HEK293 (cell line): Measurements from ENCODE around the gene CXADR.
A peak's percentile ranks its signal among the peaks of the same experiment; 100 is the strongest.

ENCODE experiments used
- CTCF ChIP-seq: fragments of 450-650 bp; formaldehyde crosslinking; IDR thresholded peaks from 2 replicates; pipeline ENCODE4 v1.5.1; 2016; ENCODE audit warnings: missing biosample characterization, missing genetic modification characterization
- HOXA7 ChIP-seq: sonication (generic); formaldehyde crosslinking; IDR thresholded peaks from 2 replicates; pipeline ENCODE4 v1.8.1; 2022; ENCODE audit warnings: missing genetic modification reagents, borderline replicate concordance
- KLF10 ChIP-seq: fragments of 450-650 bp; IDR thresholded peaks from 2 replicates; pipeline ENCODE4 v1.5.1; 2018; ENCODE audit warnings: missing biosample characterization, mild to moderate bottlenecking, missing genetic modification characterization
- REPIN1 ChIP-seq: fragments of 450-650 bp; formaldehyde crosslinking; IDR thresholded peaks from 2 replicates; pipeline ENCODE4 v1.5.1; 2017; ENCODE audit warnings: missing biosample characterization, missing genetic modification characterization, low read depth
- TCF7L2 ChIP-seq: IDR thresholded peaks from 2 replicates; pipeline ENCODE4 v1.6.1; 2011; ENCODE audit warnings: low read depth, mild to moderate bottlenecking, inconsistent platforms, low read length, moderate library complexity, borderline replicate concordance
- ZBTB20 ChIP-seq: fragments of 450-650 bp; formaldehyde crosslinking; IDR thresholded peaks from 2 replicates; pipeline ENCODE4 v1.5.1; 2016; ENCODE audit warnings: missing biosample characterization, missing genetic modification characterization
- ZNF121 ChIP-seq: fragments of 450-650 bp; formaldehyde crosslinking; IDR thresholded peaks from 2 replicates; pipeline ENCODE4 v1.5.1; 2016; ENCODE audit warnings: missing biosample characterization, missing genetic modification characterization
- ZNF138 ChIP-seq: fragments of 450-650 bp; formaldehyde crosslinking; IDR thresholded peaks from 2 replicates; pipeline ENCODE4 v1.5.1; 2016; ENCODE audit warnings: missing biosample characterization, missing genetic modification characterization, borderline replicate concordance
- ZNF140 ChIP-seq: fragments of 450-650 bp; formaldehyde crosslinking; IDR thresholded peaks from 2 replicates; pipeline ENCODE4 v1.5.1; 2016; ENCODE audit warnings: missing biosample characterization, missing genetic modification characterization
- ZNF174 ChIP-seq: fragments of 450-650 bp; formaldehyde crosslinking; IDR thresholded peaks from 2 replicates; pipeline ENCODE4 v1.5.0; 2017; ENCODE audit warnings: missing biosample characterization, mild to moderate bottlenecking, missing genetic modification characterization
- ZNF23 ChIP-seq: fragments of 450-650 bp; formaldehyde crosslinking; IDR thresholded peaks from 2 replicates; pipeline ENCODE4 v1.5.1; 2016; ENCODE audit warnings: missing biosample characterization, missing genetic modification characterization, borderline replicate concordance
- ZNF266 ChIP-seq: fragments of 450-650 bp; formaldehyde crosslinking; IDR thresholded peaks from 2 replicates; pipeline ENCODE4 v1.5.1; 2016; ENCODE audit warnings: missing biosample characterization, missing genetic modification characterization, low read depth
- ZNF324 ChIP-seq: fragments of 450-650 bp; formaldehyde crosslinking; IDR thresholded peaks from 2 replicates; pipeline ENCODE4 v1.5.1; 2016; ENCODE audit warnings: missing biosample characterization, missing genetic modification characterization
- ZNF341 ChIP-seq: fragments of 450-650 bp; formaldehyde crosslinking; IDR thresholded peaks from 2 replicates; pipeline ENCODE4; 2016; ENCODE audit warnings: low read depth, missing biosample characterization, missing genetic modification characterization
- ZNF350 ChIP-seq: fragments of 450-650 bp; formaldehyde crosslinking; IDR thresholded peaks from 2 replicates; pipeline ENCODE4 v1.5.0; 2017; ENCODE audit warnings: missing biosample characterization, mild to moderate bottlenecking, missing genetic modification characterization
- ZNF416 ChIP-seq: fragments of 450-650 bp; formaldehyde crosslinking; IDR thresholded peaks from 2 replicates; pipeline ENCODE4 v1.5.1; 2016; ENCODE audit warnings: missing biosample characterization, missing genetic modification characterization
- ZNF501 ChIP-seq: fragments of 450-650 bp; formaldehyde crosslinking; IDR thresholded peaks from 2 replicates; pipeline ENCODE4 v1.5.1; 2016; ENCODE audit warnings: missing biosample characterization, missing genetic modification characterization
- ZNF544 ChIP-seq: fragments of 450-650 bp; formaldehyde crosslinking; IDR thresholded peaks from 2 replicates; pipeline ENCODE4 v1.5.0; 2017; ENCODE audit warnings: missing biosample characterization, missing genetic modification characterization
- ZNF558 ChIP-seq: fragments of 450-650 bp; formaldehyde crosslinking; IDR thresholded peaks from 2 replicates; pipeline ENCODE4 v1.5.1; 2016; ENCODE audit warnings: missing biosample characterization, missing genetic modification characterization
- ZNF610 ChIP-seq: fragments of 450-650 bp; formaldehyde crosslinking; IDR thresholded peaks from 2 replicates; pipeline ENCODE4 v1.5.1; 2016; ENCODE audit warnings: missing biosample characterization, missing genetic modification characterization, borderline replicate concordance
- ZNF624 ChIP-seq: fragments of 450-650 bp; formaldehyde crosslinking; IDR thresholded peaks from 2 replicates; pipeline ENCODE4 v1.5.1; 2017; ENCODE audit warnings: missing biosample characterization, missing genetic modification characterization
- ZNF626 ChIP-seq: fragments of 450-650 bp; sonication (Bioruptor Pico); formaldehyde crosslinking; IDR thresholded peaks from 2 replicates; pipeline ENCODE4 v1.5.1; 2018; ENCODE audit warnings: missing biosample characterization, missing genetic modification characterization, inconsistent platforms
- ZNF654 ChIP-seq: fragments of 450-650 bp; formaldehyde crosslinking; IDR thresholded peaks from 2 replicates; pipeline ENCODE4 v1.5.1; 2016; ENCODE audit warnings: low read depth, missing biosample characterization, missing genetic modification characterization
- ZNF660 ChIP-seq: fragments of 450-650 bp; IDR thresholded peaks from 2 replicates; pipeline ENCODE4 v1.5.1; 2018; ENCODE audit warnings: missing biosample characterization, mild to moderate bottlenecking, missing genetic modification characterization
- ZNF677 ChIP-seq: fragments of 450-650 bp; IDR thresholded peaks from 2 replicates; pipeline ENCODE4 v1.5.0; 2018; ENCODE audit warnings: missing biosample characterization, mild to moderate bottlenecking, missing genetic modification characterization, moderate library complexity
- ZNF701 ChIP-seq: fragments of 450-650 bp; formaldehyde crosslinking; IDR thresholded peaks from 2 replicates; pipeline ENCODE4 v1.5.1; 2016; ENCODE audit warnings: missing biosample characterization, missing genetic modification characterization
- ZSCAN18 ChIP-seq: fragments of 450-650 bp; formaldehyde crosslinking; IDR thresholded peaks from 2 replicates; pipeline ENCODE4 v1.5.1; 2016; ENCODE audit warnings: missing biosample characterization, missing genetic modification characterization
- TF ChIP-seq, protein P1 (sequence below): fragments of 450-650 bp; formaldehyde crosslinking; IDR thresholded peaks from 2 replicates; pipeline ENCODE4 v1.5.1; 2016; ENCODE audit warnings: missing biosample characterization, missing genetic modification characterization, borderline replicate concordance
- TF ChIP-seq, protein P2 (sequence below): fragments of 450-650 bp; formaldehyde crosslinking; IDR thresholded peaks from 2 replicates; pipeline ENCODE4 v1.5.1; 2017; ENCODE audit warnings: missing biosample characterization, missing genetic modification characterization
- TF ChIP-seq, protein P3 (sequence below): fragments of 450-650 bp; formaldehyde crosslinking; IDR thresholded peaks from 2 replicates; pipeline ENCODE4 v1.5.1; 2016; ENCODE audit warnings: missing biosample characterization, missing genetic modification characterization
- TF ChIP-seq, protein P4 (sequence below): fragments of 450-650 bp; formaldehyde crosslinking; IDR thresholded peaks from 2 replicates; pipeline ENCODE4 v1.5.1; 2016; ENCODE audit warnings: missing biosample characterization, missing genetic modification characterization

The CXADR gene

GRCh38 chr21:17542371-17543011 is 29.6 kb downstream of the CXADR start (continued):
- TF ChIP-seq, protein P1, sequence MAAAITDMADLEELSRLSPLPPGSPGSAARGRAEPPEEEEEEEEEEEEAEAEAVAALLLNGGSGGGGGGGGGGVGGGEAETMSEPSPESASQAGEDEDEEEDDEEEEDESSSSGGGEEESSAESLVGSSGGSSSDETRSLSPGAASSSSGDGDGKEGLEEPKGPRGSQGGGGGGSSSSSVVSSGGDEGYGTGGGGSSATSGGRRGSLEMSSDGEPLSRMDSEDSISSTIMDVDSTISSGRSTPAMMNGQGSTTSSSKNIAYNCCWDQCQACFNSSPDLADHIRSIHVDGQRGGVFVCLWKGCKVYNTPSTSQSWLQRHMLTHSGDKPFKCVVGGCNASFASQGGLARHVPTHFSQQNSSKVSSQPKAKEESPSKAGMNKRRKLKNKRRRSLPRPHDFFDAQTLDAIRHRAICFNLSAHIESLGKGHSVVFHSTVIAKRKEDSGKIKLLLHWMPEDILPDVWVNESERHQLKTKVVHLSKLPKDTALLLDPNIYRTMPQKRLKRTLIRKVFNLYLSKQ: no peak
- TF ChIP-seq ZNF341 (tag by site-specific recombination) (no peak), ZNF266 (tag by site-specific recombination) (no peak), ZNF624 (tag by site-specific recombination) (no peak), ZNF23 (no peak), ZBTB20 (tag by site-specific recombination) (no peak), ZNF544 (tag by site-specific recombination) (no peak), ZNF610 (no peak), ZSCAN18 (tag by site-specific recombination) (no peak), ZNF558 (no peak), ZNF140 (no peak), ZNF138 (tag by site-specific recombination) (no peak), ZNF660 (tag by site-specific recombination) (no peak), CTCF (tag by site-specific recombination) (no peak), HOXA7 (CRISPR knock-in tag) (no peak), REPIN1 (no peak), ZNF324 (peak; percentile 67; the same call in 1 of the 2 replicates), KLF10 (tag by site-specific recombination) (peak; percentile 53; the same call in 1 of the 2 replicates), ZNF701 (tag by site-specific recombination) (no peak), ZNF350 (no peak), ZNF121 (tag by site-specific recombination) (no peak), ZNF174 (tag by site-specific recombination) (no peak), TCF7L2 (peak; percentile 97), ZNF626 (no peak), ZNF654 (tag by site-specific recombination) (no peak), ZNF501 (tag by site-specific recombination) (no peak), ZNF416 (tag by site-specific recombination) (no peak), ZNF677 (no peak)
- TF ChIP-seq, protein P2, sequence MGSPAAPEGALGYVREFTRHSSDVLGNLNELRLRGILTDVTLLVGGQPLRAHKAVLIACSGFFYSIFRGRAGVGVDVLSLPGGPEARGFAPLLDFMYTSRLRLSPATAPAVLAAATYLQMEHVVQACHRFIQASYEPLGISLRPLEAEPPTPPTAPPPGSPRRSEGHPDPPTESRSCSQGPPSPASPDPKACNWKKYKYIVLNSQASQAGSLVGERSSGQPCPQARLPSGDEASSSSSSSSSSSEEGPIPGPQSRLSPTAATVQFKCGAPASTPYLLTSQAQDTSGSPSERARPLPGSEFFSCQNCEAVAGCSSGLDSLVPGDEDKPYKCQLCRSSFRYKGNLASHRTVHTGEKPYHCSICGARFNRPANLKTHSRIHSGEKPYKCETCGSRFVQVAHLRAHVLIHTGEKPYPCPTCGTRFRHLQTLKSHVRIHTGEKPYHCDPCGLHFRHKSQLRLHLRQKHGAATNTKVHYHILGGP (tag by site-specific recombination): no peak
- TF ChIP-seq, protein P3, sequence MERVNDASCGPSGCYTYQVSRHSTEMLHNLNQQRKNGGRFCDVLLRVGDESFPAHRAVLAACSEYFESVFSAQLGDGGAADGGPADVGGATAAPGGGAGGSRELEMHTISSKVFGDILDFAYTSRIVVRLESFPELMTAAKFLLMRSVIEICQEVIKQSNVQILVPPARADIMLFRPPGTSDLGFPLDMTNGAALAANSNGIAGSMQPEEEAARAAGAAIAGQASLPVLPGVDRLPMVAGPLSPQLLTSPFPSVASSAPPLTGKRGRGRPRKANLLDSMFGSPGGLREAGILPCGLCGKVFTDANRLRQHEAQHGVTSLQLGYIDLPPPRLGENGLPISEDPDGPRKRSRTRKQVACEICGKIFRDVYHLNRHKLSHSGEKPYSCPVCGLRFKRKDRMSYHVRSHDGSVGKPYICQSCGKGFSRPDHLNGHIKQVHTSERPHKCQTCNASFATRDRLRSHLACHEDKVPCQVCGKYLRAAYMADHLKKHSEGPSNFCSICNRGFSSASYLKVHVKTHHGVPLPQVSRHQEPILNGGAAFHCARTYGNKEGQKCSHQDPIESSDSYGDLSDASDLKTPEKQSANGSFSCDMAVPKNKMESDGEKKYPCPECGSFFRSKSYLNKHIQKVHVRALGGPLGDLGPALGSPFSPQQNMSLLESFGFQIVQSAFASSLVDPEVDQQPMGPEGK (tag by site-specific recombination): no peak
- TF ChIP-seq, protein P4, sequence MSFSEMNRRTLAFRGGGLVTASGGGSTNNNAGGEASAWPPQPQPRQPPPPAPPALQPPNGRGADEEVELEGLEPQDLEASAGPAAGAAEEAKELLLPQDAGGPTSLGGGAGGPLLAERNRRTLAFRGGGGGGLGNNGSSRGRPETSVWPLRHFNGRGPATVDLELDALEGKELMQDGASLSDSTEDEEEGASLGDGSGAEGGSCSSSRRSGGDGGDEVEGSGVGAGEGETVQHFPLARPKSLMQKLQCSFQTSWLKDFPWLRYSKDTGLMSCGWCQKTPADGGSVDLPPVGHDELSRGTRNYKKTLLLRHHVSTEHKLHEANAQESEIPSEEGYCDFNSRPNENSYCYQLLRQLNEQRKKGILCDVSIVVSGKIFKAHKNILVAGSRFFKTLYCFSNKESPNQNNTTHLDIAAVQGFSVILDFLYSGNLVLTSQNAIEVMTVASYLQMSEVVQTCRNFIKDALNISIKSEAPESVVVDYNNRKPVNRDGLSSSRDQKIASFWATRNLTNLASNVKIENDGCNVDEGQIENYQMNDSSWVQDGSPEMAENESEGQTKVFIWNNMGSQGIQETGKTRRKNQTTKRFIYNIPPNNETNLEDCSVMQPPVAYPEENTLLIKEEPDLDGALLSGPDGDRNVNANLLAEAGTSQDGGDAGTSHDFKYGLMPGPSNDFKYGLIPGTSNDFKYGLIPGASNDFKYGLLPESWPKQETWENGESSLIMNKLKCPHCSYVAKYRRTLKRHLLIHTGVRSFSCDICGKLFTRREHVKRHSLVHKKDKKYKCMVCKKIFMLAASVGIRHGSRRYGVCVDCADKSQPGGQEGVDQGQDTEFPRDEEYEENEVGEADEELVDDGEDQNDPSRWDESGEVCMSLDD (tag by site-specific recombination): no peak
